ENCODE measurements around the gene GCNA.

DNA sequence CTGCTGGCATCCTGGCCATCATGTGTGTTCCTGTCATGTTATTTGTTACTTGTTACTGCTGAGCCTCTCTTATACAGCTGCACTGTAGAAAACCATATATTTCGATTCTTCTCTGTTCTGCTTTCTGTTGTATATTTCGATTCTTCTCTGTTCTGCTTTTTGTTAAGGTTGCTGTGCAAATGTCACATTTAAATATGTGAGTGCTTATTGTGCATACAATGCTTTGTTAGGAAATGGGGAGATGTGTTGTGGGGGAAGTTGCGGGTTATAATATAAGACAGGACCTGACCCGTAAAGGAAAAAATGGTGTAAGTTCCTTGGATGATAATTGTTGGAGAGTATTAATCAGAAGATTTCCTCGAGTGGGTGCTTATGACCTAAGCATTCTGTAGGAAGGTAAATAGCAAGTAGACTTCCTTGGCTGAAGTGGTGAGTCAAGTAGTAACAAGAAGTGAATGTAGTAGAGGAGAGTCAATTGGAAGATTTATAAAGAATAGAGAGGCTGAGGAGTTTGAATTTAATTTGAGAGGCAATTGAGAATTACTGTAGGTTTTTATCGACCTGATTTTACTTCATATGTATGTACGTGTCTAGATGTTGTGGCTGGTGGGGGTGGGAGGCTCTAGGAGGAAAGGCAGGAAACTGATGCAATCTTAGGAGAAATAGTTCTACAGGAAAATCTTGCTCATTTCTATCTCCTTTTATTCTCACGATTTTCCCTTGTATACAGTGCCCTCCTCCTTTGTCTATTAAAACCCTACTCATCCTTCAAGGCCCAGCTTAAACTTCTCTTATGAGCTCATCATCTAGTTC, 36.8 kb upstream of the GCNA start:
- TF ChIP-seq, protein P1, sequence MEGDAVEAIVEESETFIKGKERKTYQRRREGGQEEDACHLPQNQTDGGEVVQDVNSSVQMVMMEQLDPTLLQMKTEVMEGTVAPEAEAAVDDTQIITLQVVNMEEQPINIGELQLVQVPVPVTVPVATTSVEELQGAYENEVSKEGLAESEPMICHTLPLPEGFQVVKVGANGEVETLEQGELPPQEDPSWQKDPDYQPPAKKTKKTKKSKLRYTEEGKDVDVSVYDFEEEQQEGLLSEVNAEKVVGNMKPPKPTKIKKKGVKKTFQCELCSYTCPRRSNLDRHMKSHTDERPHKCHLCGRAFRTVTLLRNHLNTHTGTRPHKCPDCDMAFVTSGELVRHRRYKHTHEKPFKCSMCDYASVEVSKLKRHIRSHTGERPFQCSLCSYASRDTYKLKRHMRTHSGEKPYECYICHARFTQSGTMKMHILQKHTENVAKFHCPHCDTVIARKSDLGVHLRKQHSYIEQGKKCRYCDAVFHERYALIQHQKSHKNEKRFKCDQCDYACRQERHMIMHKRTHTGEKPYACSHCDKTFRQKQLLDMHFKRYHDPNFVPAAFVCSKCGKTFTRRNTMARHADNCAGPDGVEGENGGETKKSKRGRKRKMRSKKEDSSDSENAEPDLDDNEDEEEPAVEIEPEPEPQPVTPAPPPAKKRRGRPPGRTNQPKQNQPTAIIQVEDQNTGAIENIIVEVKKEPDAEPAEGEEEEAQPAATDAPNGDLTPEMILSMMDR (conservative IDR thresholded peaks at IDR 0.05; ENCODE audit: low read length): no peak
- TF ChIP-seq EZH2phosphoT487 (IDR thresholded peaks at IDR 0.05; ENCODE audit: borderline replicate concordance, low read depth, low read length): no peak
